Left ventricle myocardium inferior (tissue), 1 donor: ENCODE data around the gene KCNC4. TPM values are rescaled to one million over a fixed set of nuclear protein-coding genes. Genes with fewer than 3 reads are reported as not detected.

Experiments used
- DNase-seq: peaks from one replicate; pipeline ENCODE4 v3.0.0-alpha.2; 2020
- H3K27ac ChIP-seq: fragments of 200-600 bp; replicated peaks from 2 replicates; pipeline ENCODE4 v1.8.0; 2021
- H3K27me3 ChIP-seq: fragments of 200-600 bp; 2 replicates; pipeline ENCODE4 v1.8.0; 2021; ENCODE audit warnings: low read depth
- H3K36me3 ChIP-seq: fragments of 200-600 bp; 2 replicates; pipeline ENCODE4 v1.8.0; 2021
- H3K4me1 ChIP-seq: fragments of 200-600 bp; 2 replicates; pipeline ENCODE4 v1.8.0; 2021
- H3K4me3 ChIP-seq: fragments of 200-600 bp; 2 replicates; pipeline ENCODE4 v1.8.0; 2021; ENCODE audit warnings: mild to moderate bottlenecking, moderate library complexity
- H3K9me3 ChIP-seq: fragments of 200-600 bp; replicated peaks from 2 replicates; pipeline ENCODE4 v1.8.0; 2021
- intact Hi-C: fragments of 100-400 bp; cut with micrococcal nuclease; formaldehyde crosslinking; loops from one replicate; pipeline ENCODE4 v1.11.0; 2022
- total RNA-seq: library from RNA; stranded (reverse); fragmentation: NEBNext Ultra II Directional; extraction: Animal tissue kit (Norgen Biotek cat#: 25700); gene quantifications from one replicate; pipeline ENCODE4 v1.2.1, GENCODE V29; 2021
- TF ChIP-seq, protein P1 (sequence below): fragments of 200-600 bp; IDR thresholded peaks from 2 replicates; pipeline ENCODE4 v1.8.0; 2021; ENCODE audit warnings: antibody characterized with exemption, mild to moderate bottlenecking, borderline replicate concordance
- donor health status: DM: no; HTN: yes; CAD: no; lungs with severe emphysema.

KCNC4 gene
- total RNA-seq, 1 donor from 2014 or later, result 6.1 TPM

DNA sequence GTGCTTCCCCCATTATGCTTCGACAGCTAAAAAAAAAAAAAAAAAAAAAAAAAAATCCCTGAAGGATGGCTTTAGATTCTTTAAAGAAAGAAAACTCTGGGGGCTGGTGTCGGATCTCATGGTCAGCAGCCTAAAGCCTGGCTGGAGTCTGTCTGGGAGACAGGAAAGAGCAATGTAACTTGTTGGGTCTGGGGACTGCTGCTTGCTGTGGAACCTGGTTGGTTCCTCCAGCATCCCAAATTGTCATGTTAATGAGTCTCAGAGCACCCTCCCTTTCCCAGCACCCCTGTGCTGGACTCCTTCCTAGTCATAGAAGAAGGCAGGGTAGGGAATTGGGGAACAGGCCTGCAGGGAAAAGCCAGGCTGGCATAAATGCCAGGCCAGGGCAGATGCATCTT lies 3.0 kb downstream of the KCNC4 start:
- no peak overlapping the region for H3K27ac ChIP-seq
- H3K36me3 ChIP-seq, result no peaks in the 10 kb centered on the region
- H3K4me3 ChIP-seq, result peak overlapping the region; percentile 82
- no peak for DNase-seq
- H3K9me3 ChIP-seq, result no peaks in the 10 kb centered on the region
- intact Hi-C loops, result no loop called here
- TF ChIP-seq, protein P1, sequence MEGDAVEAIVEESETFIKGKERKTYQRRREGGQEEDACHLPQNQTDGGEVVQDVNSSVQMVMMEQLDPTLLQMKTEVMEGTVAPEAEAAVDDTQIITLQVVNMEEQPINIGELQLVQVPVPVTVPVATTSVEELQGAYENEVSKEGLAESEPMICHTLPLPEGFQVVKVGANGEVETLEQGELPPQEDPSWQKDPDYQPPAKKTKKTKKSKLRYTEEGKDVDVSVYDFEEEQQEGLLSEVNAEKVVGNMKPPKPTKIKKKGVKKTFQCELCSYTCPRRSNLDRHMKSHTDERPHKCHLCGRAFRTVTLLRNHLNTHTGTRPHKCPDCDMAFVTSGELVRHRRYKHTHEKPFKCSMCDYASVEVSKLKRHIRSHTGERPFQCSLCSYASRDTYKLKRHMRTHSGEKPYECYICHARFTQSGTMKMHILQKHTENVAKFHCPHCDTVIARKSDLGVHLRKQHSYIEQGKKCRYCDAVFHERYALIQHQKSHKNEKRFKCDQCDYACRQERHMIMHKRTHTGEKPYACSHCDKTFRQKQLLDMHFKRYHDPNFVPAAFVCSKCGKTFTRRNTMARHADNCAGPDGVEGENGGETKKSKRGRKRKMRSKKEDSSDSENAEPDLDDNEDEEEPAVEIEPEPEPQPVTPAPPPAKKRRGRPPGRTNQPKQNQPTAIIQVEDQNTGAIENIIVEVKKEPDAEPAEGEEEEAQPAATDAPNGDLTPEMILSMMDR, result no peak
- peaks cover 63% of the 10 kb centered on the region for H3K4me1 ChIP-seq
- H3K27me3 ChIP-seq, result peaks cover 14% of the 10 kb centered on the region

DNA sequence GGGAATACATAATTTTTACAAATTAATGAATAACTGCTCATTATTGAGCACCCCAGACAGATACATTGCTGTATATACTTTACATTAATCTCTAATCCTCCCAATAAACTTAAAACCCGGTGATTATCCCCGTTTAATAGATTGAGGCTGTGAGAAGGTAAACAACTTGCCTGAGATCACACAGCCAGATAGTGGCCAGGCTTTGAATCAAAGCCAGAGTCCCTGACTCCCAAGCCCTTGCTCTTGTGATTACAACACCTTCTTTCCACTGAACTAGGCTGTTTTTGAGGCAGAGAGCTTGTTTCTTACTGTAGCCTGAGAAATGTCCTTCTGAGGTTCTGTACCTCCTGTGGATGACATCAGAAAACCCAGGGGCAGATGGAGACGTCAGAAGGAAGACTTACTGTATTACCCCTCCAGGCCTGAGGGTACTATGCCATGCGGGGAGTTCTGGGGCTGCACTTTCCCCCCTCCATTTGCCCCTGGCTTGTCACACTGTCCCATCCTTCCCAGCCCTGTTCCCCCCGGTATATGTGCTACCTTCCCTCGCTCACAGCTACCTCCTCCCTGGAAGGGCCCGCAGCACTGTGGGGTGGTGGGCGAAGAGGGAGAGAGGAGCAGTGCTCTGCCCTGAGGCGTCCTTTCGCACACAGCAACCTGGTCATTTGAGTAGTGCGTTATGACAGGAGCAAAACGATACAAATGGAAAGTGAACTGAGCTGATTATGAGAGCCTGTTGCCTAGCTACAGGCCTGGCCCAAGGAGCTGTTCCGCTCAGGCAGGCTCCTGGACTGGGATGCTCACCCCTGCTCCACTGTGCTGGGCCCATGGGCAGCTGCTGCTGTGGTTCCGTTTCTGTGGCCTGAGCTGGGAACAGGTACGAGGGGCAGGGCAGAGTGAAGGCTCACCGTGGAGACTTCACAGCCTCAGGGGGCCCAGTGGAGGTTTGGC lies 4.6 kb downstream of the KCNC4 start:
- H3K27ac ChIP-seq, result no peak overlapping the region
- H3K9me3 ChIP-seq, result no peaks in the 10 kb centered on the region
- H3K36me3 ChIP-seq, result no peaks in the 10 kb centered on the region
- TF ChIP-seq, protein P1, result no peak
- peaks cover 14% of the 10 kb centered on the region for H3K27me3 ChIP-seq
- no peak for DNase-seq
- intact Hi-C loops, result no loop called here
- peaks cover 55% of the 10 kb centered on the region for H3K4me1 ChIP-seq
- no peak overlapping the region for H3K4me3 ChIP-seq

DNA sequence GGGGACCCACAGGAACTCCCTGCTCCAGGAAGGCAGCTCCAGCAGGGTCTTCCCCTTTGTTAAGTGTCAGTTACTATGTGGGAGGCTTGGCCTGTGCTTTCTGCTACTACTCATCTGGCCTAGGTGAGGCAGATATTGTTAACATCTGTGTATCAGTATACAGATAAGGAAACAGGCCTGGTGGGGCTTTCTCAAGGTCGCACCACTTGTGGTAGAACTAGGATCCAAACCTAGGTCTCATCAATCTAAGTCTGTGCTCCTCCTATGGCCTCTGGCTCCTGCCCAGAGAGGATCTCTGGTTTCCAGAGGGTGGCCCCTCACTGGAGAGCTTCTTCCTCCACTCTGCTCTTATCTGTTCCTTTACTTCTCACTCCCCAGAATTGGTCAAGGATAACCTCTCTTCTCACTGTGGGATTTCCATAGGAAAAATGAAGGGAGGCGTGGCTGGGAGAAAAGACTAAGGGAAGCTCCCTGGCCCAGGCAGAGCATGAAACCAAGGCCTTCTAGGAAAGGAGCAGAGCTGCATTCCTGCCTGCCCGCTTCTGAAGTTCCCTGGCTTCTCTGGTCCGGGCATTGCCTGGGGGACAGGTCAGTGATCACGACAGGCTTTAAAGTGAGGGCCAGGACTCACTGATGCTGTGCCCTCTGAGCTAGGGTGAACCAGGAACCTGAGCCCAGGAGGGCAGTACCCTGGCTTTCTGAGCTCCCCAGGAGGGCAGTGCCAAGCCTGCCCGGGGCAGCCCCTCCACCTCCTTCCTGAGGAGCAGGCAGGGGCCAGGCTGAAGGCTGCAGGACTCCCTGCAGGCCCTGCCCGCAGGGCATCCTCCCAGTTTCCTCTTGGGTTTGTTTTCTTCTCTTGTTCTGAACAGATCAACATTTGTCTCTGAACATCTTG lies 5.8 kb downstream of the KCNC4 start:
- Histone ChIP-seq H3K4me3 (no peak overlapping the region), H3K4me1 (peaks cover 49% of the 10 kb centered on the region), H3K27ac (no peak overlapping the region), H3K9me3 (no peaks in the 10 kb centered on the region), H3K36me3 (no peaks in the 10 kb centered on the region), H3K27me3 (peaks cover 11% of the 10 kb centered on the region)
- TF ChIP-seq, protein P1, result no peak
- no peak for DNase-seq
- intact Hi-C loops, result no loop called here

DNA sequence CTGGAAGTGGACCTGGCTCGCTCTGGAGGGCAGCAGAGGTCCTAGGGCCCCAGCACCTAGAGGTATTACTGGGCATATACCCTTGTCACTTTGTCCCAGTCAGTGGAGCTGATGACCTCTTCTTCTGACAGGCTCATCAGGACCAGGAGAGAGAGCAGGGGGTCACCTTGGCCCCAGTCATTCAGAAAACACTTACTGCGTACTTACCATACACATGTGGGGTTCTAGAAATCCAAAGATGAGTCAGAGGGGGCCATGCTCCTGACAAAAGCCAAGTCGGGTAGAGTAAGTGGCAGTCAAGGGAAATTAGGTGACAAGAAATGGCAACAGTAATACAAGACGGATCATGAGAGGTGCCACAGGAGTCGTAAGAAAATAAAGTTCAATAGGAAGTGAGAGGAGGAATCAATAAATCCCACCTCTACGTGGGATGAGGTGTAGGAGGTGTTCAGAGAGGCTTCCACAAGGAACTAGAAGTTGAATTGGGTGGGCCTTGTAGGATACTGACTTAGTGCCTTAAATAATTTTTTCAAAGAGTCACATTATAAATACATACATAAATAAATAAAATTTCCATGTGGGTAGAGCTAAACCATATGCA lies 6.8 kb downstream of the KCNC4 start:
- intact Hi-C loops, result no loop called here
- no peak overlapping the region for H3K27ac ChIP-seq
- H3K9me3 ChIP-seq, result no peaks in the 10 kb centered on the region
- H3K27me3 ChIP-seq, result peaks cover under 1% of the 10 kb centered on the region
- peaks cover 38% of the 10 kb centered on the region for H3K4me1 ChIP-seq
- H3K36me3 ChIP-seq, result no peaks in the 10 kb centered on the region
- no peak for DNase-seq
- H3K4me3 ChIP-seq, result no peak overlapping the region
- TF ChIP-seq, protein P1, result no peak

DNA sequence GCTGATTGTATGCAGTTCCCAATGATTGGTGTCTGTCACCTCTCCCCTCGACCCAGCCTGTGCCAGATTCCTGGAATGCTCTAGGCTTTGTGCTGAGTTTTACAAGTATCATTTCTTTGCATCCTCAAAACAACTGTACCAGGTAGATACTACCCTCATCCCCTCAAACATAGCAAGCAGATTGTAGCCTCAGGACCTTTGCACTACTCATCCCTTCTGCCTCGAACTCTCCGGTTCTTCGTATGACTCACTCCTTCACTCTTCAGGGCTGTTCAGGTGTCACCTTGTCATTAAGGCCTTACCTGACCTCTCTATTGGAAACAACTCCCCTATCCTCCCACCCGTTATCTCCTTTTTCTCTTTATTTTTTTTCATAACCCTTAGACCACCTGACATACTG lies 8.0 kb downstream of the KCNC4 start:
- peaks cover 2% of the 10 kb centered on the region for H3K36me3 ChIP-seq
- no peak for DNase-seq
- H3K27me3 ChIP-seq, result no peaks in the 10 kb centered on the region
- H3K4me1 ChIP-seq, result peaks cover 26% of the 10 kb centered on the region
- intact Hi-C loops, result no loop called here
- no peak overlapping the region for H3K4me3 ChIP-seq
- H3K9me3 ChIP-seq, result no peaks in the 10 kb centered on the region
- TF ChIP-seq, protein P1, result no peak
- H3K27ac ChIP-seq, result no peak overlapping the region
